ENCODE results near the gene WFDC1. TPM values are rescaled to one million over a fixed set of nuclear protein-coding genes. Genes with fewer than 3 reads are reported as not detected.

Gene WFDC1
- total and polyA plus RNA-seq, 2 donors (not counting 3 experiments of a cell fraction or from before 2014, with no cell fraction given): not detected

DNA sequence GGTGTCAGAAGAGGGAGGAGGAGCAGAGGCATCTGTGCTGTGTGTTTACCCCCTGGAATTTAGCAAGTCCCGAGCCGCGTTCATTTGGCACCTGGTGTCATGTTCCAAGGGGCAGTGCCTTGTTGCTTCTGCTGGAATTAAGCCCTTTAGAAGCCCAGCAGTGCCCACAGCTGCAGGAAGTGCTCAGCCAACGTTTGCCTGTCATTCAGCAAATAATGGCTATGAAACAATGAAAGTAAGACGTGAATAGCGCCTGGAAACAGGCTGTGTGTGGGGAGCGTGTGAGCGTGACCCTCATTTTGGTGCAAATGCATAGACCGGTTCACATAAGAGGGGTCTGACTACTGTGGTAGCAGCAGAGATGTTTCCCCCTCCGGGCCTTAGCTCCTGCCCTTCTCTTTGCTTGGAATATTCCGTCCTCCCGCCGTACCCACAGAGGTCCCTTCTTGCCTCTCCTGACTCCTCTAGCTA lies 67.8 kb downstream of the WFDC1 start:
- intact Hi-C loops (cut with micrococcal nuclease) (no loop called here), dilution Hi-C loops (cut with MboI; ENCODE audit: extremely low pct_ligation_motif_present, low sequenced_read_pairs) (no loop called here)
- CTCF ChIA-PET: no interaction called here
- Histone ChIP-seq H3K36me3 (ENCODE audit: control insufficient read depth in 2 of 2, extremely low read depth in 1 of 2, insufficient read depth in 2 of 2, low read length in 2 of 2) (no peaks in the 10 kb centered on the region), H3K27me3 (ENCODE audit: control insufficient read depth in 2 of 2, insufficient read depth in 2 of 2, low read length in 2 of 2) (peaks cover 6 to 7% of the 10 kb centered on the region in 2 experiments), H3K79me2 (ENCODE audit: control insufficient read depth, insufficient read depth, low read length) (no peaks in the 10 kb centered on the region), H3K9me3 (replicated peaks; ENCODE audit: control insufficient read depth, insufficient read depth, low read length) (no peaks in the 10 kb centered on the region), H3K4me1 (ENCODE audit: control insufficient read depth, extremely low read depth, insufficient read depth, low read length) (no peaks in the 10 kb centered on the region), H3K9me1 (replicated peaks; ENCODE audit: control insufficient read depth, extremely low read depth, insufficient read depth, low read length) (no peaks in the 10 kb centered on the region), H4K20me1 (replicated peaks; ENCODE audit: control insufficient read depth, extremely low read depth, insufficient read depth, low read length) (no peaks in the 10 kb centered on the region), H2AFZ (ENCODE audit: low read depth, low read length) (no peak overlapping the region), H3K27ac (ENCODE audit: insufficient read depth, low read depth, low read length) (no peak overlapping the region), H3K4me2 (ENCODE audit: insufficient read depth, low read length) (no peak overlapping the region), H3K4me3 (replicated peaks in 1 of 3; ENCODE audit: insufficient read depth in 1 of 3, low read depth in 1 of 3, low read length in 3 of 3) (no peak overlapping the region), H3K9ac (replicated peaks; ENCODE audit: extremely low read depth, insufficient read depth, low read length) (no peak overlapping the region)
- no peak for FAIRE-seq
- POLR2A ChIA-PET: no interaction called here
- BruUV-seq (replicated peaks): no TSS peak
- DNase-seq (ENCODE audit: low read depth, low spot score): no peak
- no peak for TF ChIP-seq POLR2AphosphoS5 (IDR thresholded peaks at IDR 0.05; ENCODE audit: insufficient read depth, low read depth, low read length)
- TF ChIP-seq JUN (IDR thresholded peaks at IDR 0.05; ENCODE audit: borderline replicate concordance, insufficient read depth, insufficient read length, low read depth): no peak
- no peak for TF ChIP-seq POLR2A (IDR thresholded peaks at IDR 0.05; ENCODE audit: low read depth, low read length)
- TF ChIP-seq, protein P1, sequence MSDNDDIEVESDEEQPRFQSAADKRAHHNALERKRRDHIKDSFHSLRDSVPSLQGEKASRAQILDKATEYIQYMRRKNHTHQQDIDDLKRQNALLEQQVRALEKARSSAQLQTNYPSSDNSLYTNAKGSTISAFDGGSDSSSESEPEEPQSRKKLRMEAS (IDR thresholded peaks at IDR 0.05; ENCODE audit: insufficient read depth, insufficient read length): no peak
- no peak for TF ChIP-seq GATA2 (IDR thresholded peaks at IDR 0.05; ENCODE audit: insufficient read depth, insufficient read length, low read depth, low read length)
- TF ChIP-seq, protein P2, sequence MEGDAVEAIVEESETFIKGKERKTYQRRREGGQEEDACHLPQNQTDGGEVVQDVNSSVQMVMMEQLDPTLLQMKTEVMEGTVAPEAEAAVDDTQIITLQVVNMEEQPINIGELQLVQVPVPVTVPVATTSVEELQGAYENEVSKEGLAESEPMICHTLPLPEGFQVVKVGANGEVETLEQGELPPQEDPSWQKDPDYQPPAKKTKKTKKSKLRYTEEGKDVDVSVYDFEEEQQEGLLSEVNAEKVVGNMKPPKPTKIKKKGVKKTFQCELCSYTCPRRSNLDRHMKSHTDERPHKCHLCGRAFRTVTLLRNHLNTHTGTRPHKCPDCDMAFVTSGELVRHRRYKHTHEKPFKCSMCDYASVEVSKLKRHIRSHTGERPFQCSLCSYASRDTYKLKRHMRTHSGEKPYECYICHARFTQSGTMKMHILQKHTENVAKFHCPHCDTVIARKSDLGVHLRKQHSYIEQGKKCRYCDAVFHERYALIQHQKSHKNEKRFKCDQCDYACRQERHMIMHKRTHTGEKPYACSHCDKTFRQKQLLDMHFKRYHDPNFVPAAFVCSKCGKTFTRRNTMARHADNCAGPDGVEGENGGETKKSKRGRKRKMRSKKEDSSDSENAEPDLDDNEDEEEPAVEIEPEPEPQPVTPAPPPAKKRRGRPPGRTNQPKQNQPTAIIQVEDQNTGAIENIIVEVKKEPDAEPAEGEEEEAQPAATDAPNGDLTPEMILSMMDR (IDR thresholded peaks at IDR 0.05; ENCODE audit: extremely low read depth in 1 of 2, insufficient read depth in 1 of 2, low read depth in 1 of 2, low read length in 2 of 2): no peak
- TF ChIP-seq FOS (IDR thresholded peaks at IDR 0.05; ENCODE audit: borderline replicate concordance, insufficient read depth, low read length): no peak
- TF ChIP-seq EZH2 (IDR thresholded peaks at IDR 0.05; ENCODE audit: borderline replicate concordance, low read depth, low read length, severe bottlenecking): no peak
- no peak for TF ChIP-seq MYC (IDR thresholded peaks at IDR 0.05; ENCODE audit: low read depth, low read length)
